ENCODE measurements around the gene HNRNPA3.

GRCh38 chr2:177164131-177164530, 48.5 kb upstream of the HNRNPA3 start:
- TF ChIP-seq CTCF (IDR thresholded peaks at IDR 0.05; ENCODE audit: insufficient read depth, low read length, poor library complexity, severe bottlenecking) (no peak), EZH2phosphoT487 (conservative IDR thresholded peaks at IDR 0.05; ENCODE audit: low read length) (no peak)
